ENCODE data around the gene HIRIP3.

DNA sequence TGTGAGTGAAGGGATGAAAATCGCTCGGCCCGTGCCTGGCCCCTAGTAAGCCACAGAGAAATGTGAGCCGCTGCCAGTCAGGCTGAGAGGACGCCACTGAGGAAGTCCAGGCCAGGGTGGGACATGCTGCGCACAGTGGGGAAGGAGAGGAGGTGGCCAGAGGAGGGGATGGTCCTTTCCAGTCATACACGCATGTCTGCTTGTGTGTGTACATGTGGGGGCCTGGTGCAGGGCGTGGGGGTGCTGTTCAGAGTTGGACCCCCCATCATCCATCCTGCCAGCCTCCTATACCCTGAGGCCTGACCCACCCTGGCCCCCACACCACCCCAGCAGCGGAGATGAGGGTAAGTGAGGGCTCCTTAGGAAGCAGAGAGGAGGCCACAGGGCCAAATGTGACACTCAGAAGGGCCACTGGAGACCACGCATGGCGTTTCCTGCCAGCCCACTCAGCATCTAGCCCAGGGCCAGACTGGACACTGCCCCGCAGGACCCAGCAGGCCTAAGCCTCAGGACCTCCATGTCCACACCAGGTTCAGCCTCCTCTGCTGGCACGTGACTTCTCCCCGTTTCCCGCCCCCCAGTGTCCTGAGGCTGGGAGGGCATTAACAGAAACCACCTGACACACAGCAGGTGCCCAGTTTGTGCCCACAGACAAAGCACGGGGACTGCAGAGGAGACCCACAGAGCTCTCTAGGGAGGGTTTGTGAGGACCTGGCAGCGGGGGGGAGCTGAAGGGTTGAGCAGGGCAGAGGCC lies 8.4 kb upstream of the HIRIP3 start:
- TF ChIP-seq POLR2A (IDR thresholded peaks at IDR 0.05; ENCODE audit: low read length) = no peak
- TF ChIP-seq GATA1 (IDR thresholded peaks at IDR 0.05; ENCODE audit: low read depth, low read length) = no peak

Measured in erythroblast (primary cell).